ENCODE data around the gene SIL1. TPM values are rescaled to one million over a fixed set of nuclear protein-coding genes. Genes with fewer than 3 reads are reported as not detected.

Gene SIL1
- polyA plus RNA-seq, 2 of the 4 experiments (the other 2 are of a cell fraction), result 27.6 to 45.5 TPM

GRCh38 chr5:139182528-139183296, 15.5 kb downstream of the SIL1 start:
- H3K4me1 ChIP-seq, result peaks cover 24% of the 10 kb centered on the region
- no peak overlapping the region for H3K27ac ChIP-seq
- CTCF ChIA-PET, result interaction anchor here (1.6 kb wide), 1 partner anchor 12 kb away, joined by 5 read pairs; no protein-coding TSS in a partner anchor
- no peak overlapping the region for H3K4me3 ChIP-seq
- FAIRE-seq (no peak), DNase-seq (ENCODE audit: low read depth in 1 of 2, low spot score in 1 of 2) (no peak), ATAC-seq (no peak)
- 91% methylated on average over 4 of the region's 4 CpGs for WGBS (ENCODE audit: missing lambda C conversion rate)
- peak overlapping the region; percentile 43; the same call in 2 of the 3 replicates for H3K4me2 ChIP-seq
- POLR2A ChIA-PET, result interaction anchor here (0.6 kb wide), 1 partner anchor 53 kb away, joined by 4 read pairs; no protein-coding TSS in a partner anchor
- H3K9me3 ChIP-seq, result no peaks in the 10 kb centered on the region
- no peak for TF ChIP-seq JUN (IDR thresholded peaks at IDR 0.05)
- TF ChIP-seq RAD21 (conservative IDR thresholded peaks at IDR 0.05 in 1 of 2, IDR thresholded peaks at IDR 0.05 in 1 of 2), result no peak
- no peak for TF ChIP-seq REST (IDR thresholded peaks at IDR 0.05)
- TF ChIP-seq, protein P1, sequence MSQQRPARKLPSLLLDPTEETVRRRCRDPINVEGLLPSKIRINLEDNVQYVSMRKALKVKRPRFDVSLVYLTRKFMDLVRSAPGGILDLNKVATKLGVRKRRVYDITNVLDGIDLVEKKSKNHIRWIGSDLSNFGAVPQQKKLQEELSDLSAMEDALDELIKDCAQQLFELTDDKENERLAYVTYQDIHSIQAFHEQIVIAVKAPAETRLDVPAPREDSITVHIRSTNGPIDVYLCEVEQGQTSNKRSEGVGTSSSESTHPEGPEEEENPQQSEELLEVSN (IDR thresholded peaks at IDR 0.05; ENCODE audit: borderline replicate concordance, low read depth), result no peak
- TF ChIP-seq GATA3 (IDR thresholded peaks at IDR 0.05; ENCODE audit: borderline replicate concordance), result no peak
- TF ChIP-seq RNF2 (IDR thresholded peaks at IDR 0.05; ENCODE audit: borderline replicate concordance, low read depth), result no peak

DNA sequence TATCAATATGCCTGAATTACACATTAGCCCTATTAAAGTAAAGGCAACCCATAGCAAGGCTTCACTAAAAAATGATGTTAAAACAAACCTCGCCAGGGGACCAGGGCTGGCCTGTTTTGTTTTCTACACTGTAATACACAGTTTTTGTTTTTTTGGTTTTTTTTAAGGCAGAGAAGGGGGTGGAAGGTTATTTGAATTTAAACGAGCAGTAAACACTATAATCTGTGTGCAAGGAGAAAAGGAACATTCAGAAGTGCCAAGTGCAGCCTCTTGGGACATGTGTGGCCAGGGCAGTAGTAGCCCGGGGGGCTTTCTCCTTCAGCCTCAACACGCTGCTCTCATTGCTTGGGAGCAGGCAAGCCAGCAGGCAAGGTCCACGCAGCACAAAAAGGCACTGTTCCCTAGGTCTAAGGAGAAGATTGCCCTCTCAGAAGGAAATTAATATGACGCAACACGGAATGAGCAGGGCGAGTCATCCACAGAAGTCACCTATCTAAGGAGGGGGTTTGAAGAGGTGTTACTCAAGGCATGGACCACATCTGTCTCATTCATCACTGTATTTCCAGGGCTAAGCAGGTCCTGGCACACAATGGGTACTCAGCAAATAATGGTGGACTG, 16.2 kb downstream of the SIL1 start:
- Histone ChIP-seq H3K27ac (peak overlapping the region in 1 of 2 experiments; percentile 36; a peak in 1 of 6 replicates), H3K4me3 (no peak overlapping the region), H3K4me1 (peaks cover 24% of the 10 kb centered on the region), H3K4me2 (peak overlapping the region; percentile 43; the same call in 2 of the 3 replicates), H3K9me3 (no peaks in the 10 kb centered on the region)
- no peak for FAIRE-seq
- ChIA-PET POLR2A (no interaction called here), CTCF (no interaction called here)
- WGBS (ENCODE audit: missing lambda C conversion rate), result 76% methylated on average over 8 of the region's 8 CpGs
- peak in 1 of 2 experiments; percentile 20 for DNase-seq (ENCODE audit: low read depth in 1 of 2, low spot score in 1 of 2)
- peak; percentile 20 to 50; a peak in 1 of 6 replicates for ATAC-seq
- TF ChIP-seq CHD2 (IDR thresholded peaks at IDR 0.05; ENCODE audit: low read length, partially characterized antibody), result no peak
- no peak for TF ChIP-seq CTCF (IDR thresholded peaks at IDR 0.05)
- peak; percentile 57 to 68; a peak in 3 of 4 replicates for TF ChIP-seq CEBPB (IDR thresholded peaks at IDR 0.05)
- no peak for TF ChIP-seq ESRRA (IDR thresholded peaks at IDR 0.05; ENCODE audit: borderline replicate concordance, low read length)
- TF ChIP-seq ZC3H11A (IDR thresholded peaks at IDR 0.05), result no peak
- TF ChIP-seq NFE2L2 (conservative IDR thresholded peaks at IDR 0.05; ENCODE audit: low read length), result no peak
- TF ChIP-seq MAFK (IDR thresholded peaks at IDR 0.05; ENCODE audit: partially characterized antibody), result no peak
- no peak for TF ChIP-seq FOXS1 (CRISPR knock-in tag; IDR thresholded peaks at IDR 0.05)

- ChIA-PET POLR2A (interaction anchor here (1.1 kb wide), 1 partner anchor 17 kb away, joined by 3 read pairs; the partner anchor contains the start of gene SIL1), CTCF (no interaction called here)
- no peak for FAIRE-seq
- no peak overlapping the region for H3K27ac ChIP-seq
- 100% methylated on average over 2 of the region's 2 CpGs for WGBS (ENCODE audit: missing lambda C conversion rate)
- DNase-seq (ENCODE audit: low read depth in 1 of 2, low spot score in 1 of 2), result no peak
- no peak for ATAC-seq
- H3K4me3 ChIP-seq, result no peak overlapping the region
- H3K4me1 ChIP-seq, result peaks cover 24% of the 10 kb centered on the region
- no peaks in the 10 kb centered on the region for H3K9me3 ChIP-seq
- H3K4me2 ChIP-seq, result no peak overlapping the region
- TF ChIP-seq JUN (IDR thresholded peaks at IDR 0.05) (no peak), ELK1 (IDR thresholded peaks at IDR 0.05; ENCODE audit: low read depth, low read length) (no peak), USF2 (IDR thresholded peaks at IDR 0.05) (no peak), RNF2 (IDR thresholded peaks at IDR 0.05; ENCODE audit: borderline replicate concordance, low read depth) (no peak), NR3C1 (IDR thresholded peaks at IDR 0.05) (no peak), EHMT2 (IDR thresholded peaks at IDR 0.05; ENCODE audit: low read depth) (no peak), ATOH8 (CRISPR knock-in tag; IDR thresholded peaks at IDR 0.05; ENCODE audit: low read depth) (no peak), KDM1A (IDR thresholded peaks at IDR 0.05; ENCODE audit: low read depth) (no peak), HOXA7 (CRISPR knock-in tag; IDR thresholded peaks at IDR 0.05) (no peak), RARB (CRISPR knock-in tag; IDR thresholded peaks at IDR 0.05) (no peak)
Observed at GRCh38 chr5:139181322-139181730, 16.8 kb downstream of the SIL1 start.

Measured in A549 (cell line).